GM12878 (cell line): ENCODE measurements around the gene GPR158. TPM values are rescaled to one million over a fixed set of nuclear protein-coding genes. Genes with fewer than 3 reads are reported as not detected.

ENCODE experiments used
- ATAC-seq: fragments of 200-7000 bp; cut with Tn5 transposase; 3 replicates; pipeline ENCODE4 v1.9.1; 2020; ENCODE audit warnings: mild to moderate bottlenecking, moderate library complexity
- BruUV-seq: library from RNA; stranded (reverse); fragments of 400-500 nt; replicated peaks from 2 replicates; lab custom pipeline; 2021; lab: Mats Ljungman, UMichigan
- CTCF ChIA-PET: fragments of 300-600 bp; sonication (Branson Sonifier 250); formaldehyde crosslinking; extraction: SDS; loops from one replicate; lab custom pipeline; 2021; ENCODE audit warnings: inconsistent platforms; lab: Yijun Ruan, JAX
- POLR2A ChIA-PET: fragments of 350-600 bp; formaldehyde crosslinking; extraction: SDS; loops from one replicate; lab custom pipeline; 2021; ENCODE audit warnings: inconsistent platforms; lab: Charles Lee
- RAD21 ChIA-PET: fragments of 300-600 bp; sonication (Branson Sonifier 250); formaldehyde crosslinking; loops from one replicate; lab custom pipeline; 2023; ENCODE audit warnings: antibody characterized with exemption; ENCODE audit not compliant: unreplicated experiment; lab: Charles Lee
- SMC1A ChIA-PET: fragments of 300-600 bp; sonication (Branson Sonifier 250); formaldehyde crosslinking; loops from one replicate; lab custom pipeline; 2023; ENCODE audit not compliant: unreplicated experiment, uncharacterized antibody; lab: Charles Lee
- DNase-seq: peaks from one replicate; pipeline ENCODE4 v3.0.0-alpha.2; 2011; ENCODE audit warnings: low read depth, low spot score
- FAIRE-seq: peaks from 3 replicates; lab custom pipeline; 2011; peaks lifted over from hg19 to GRCh38; lab: Jason Lieb, UNC
- H2AFZ ChIP-seq: 2 replicates; pipeline ENCODE4 v1.6.0; 2011; ENCODE audit warnings: low read depth, low read length, control low read depth; ENCODE audit not compliant: control insufficient read depth
- H3K27ac ChIP-seq: 2 replicates; pipeline ENCODE4 v1.5.1; 2011; ENCODE audit warnings: control low read depth; ENCODE audit not compliant: control insufficient read depth, insufficient read depth
- H3K27me3 ChIP-seq, 2 experiments: replicated peaks in 1 of 2; 2 replicates each; pipeline versions ENCODE4 v1.6.0 to v1.6.1; 2011; ENCODE audit warnings: low read length in 1 of 2; ENCODE audit not compliant: control insufficient read depth in 2 of 2, insufficient read depth in 2 of 2
- H3K36me3 ChIP-seq, 2 experiments: 2 replicates each; pipeline ENCODE4 v1.5.1; 2011; ENCODE audit warnings: low read length in 1 of 2; ENCODE audit not compliant: control insufficient read depth in 2 of 2, insufficient read depth in 2 of 2
- H3K4me1 ChIP-seq: 2 replicates; pipeline ENCODE4 v1.6.1; 2011; ENCODE audit warnings: mild to moderate bottlenecking, low read length, moderate library complexity, mixed read lengths; ENCODE audit not compliant: control insufficient read depth, insufficient read depth
- H3K4me2 ChIP-seq: 2 replicates; pipeline ENCODE4 v1.6.0; 2011; ENCODE audit warnings: control low read depth; ENCODE audit not compliant: control insufficient read depth, insufficient read depth
- H3K4me3 ChIP-seq: fragments of 200-600 bp; sonication (generic); 2 replicates; pipeline ENCODE4 v1.5.1; 2016
- H3K79me2 ChIP-seq: 2 replicates; pipeline ENCODE4 v1.6.0; 2011; ENCODE audit warnings: low read length; ENCODE audit not compliant: control insufficient read depth, insufficient read depth
- H3K9ac ChIP-seq: 2 replicates; pipeline ENCODE4 v1.8.0; 2011; ENCODE audit warnings: low read length, control low read depth, mixed read lengths; ENCODE audit not compliant: control insufficient read depth, insufficient read depth
- H3K9me3 ChIP-seq: replicated peaks from 3 replicates; pipeline ENCODE4 v1.5.1; 2011; ENCODE audit warnings: mild to moderate bottlenecking, low read length; ENCODE audit not compliant: control insufficient read depth, insufficient read depth
- H4K20me1 ChIP-seq: 2 replicates; pipeline ENCODE4 v1.6.0; 2011; ENCODE audit not compliant: control insufficient read depth, insufficient read depth
- BACH1 ChIP-seq: fragments of 450-650 bp; IDR thresholded peaks from 2 replicates; pipeline ENCODE4 v1.6.1; 2017; ENCODE audit warnings: mild to moderate bottlenecking, borderline replicate concordance
- ESRRA ChIP-seq: IDR thresholded peaks from 2 replicates; pipeline ENCODE4 v1.6.1; 2012; ENCODE audit warnings: mild to moderate bottlenecking, low read length, improper control_type of control experiment
- IRF4 ChIP-seq: IDR thresholded peaks from 2 replicates; pipeline ENCODE4 v1.6.1; 2011; ENCODE audit warnings: low read depth, low read length
- MYB ChIP-seq: fragments of 150-350 bp; IDR thresholded peaks from 2 replicates; pipeline ENCODE4 v1.6.1; 2014; ENCODE audit warnings: mild to moderate bottlenecking, low read depth, low read length, borderline replicate concordance
- NFYB ChIP-seq: IDR thresholded peaks from 2 replicates; pipeline ENCODE4 v1.6.1; 2011; ENCODE audit warnings: low read depth, mild to moderate bottlenecking, low read length, improper control_type of control experiment, moderate library complexity; ENCODE audit not compliant: insufficient read depth
- SPI1 ChIP-seq: IDR thresholded peaks from 2 replicates; pipeline ENCODE4 v1.6.1; 2011; ENCODE audit warnings: low read depth, mild to moderate bottlenecking, low read length, moderate library complexity, borderline replicate concordance; ENCODE audit not compliant: insufficient read depth
- STAT1 ChIP-seq: fragments of 450-650 bp; conservative IDR thresholded peaks from 2 replicates; pipeline ENCODE4 v1.6.1; 2014; ENCODE audit warnings: antibody characterized with exemption, mild to moderate bottlenecking
- TAF1 ChIP-seq: IDR thresholded peaks from 2 replicates; pipeline ENCODE4 v1.6.1; 2011; ENCODE audit warnings: mild to moderate bottlenecking, low read depth, low read length, borderline replicate concordance
- TARDBP ChIP-seq: IDR thresholded peaks from 2 replicates; pipeline ENCODE4 v1.6.1; 2016; ENCODE audit warnings: borderline replicate concordance
- TCF3 ChIP-seq: IDR thresholded peaks from 2 replicates; pipeline ENCODE4 v1.6.1; 2012; ENCODE audit warnings: low read depth, mild to moderate bottlenecking, low read length, borderline replicate concordance; ENCODE audit not compliant: insufficient read depth
- WGBS: methylation state at CpG from one replicate; pipeline ENCODE4 v1.1.6; 2016; ENCODE audit warnings: low lambda C conversion rate; ENCODE audit not compliant: insufficient replicate concordance, insufficient coverage; ENCODE audit errors: missing lambda C conversion rate; 5-methylcytosine and 5-hydroxymethylcytosine counted together
- in situ Hi-C: fragments of 300-500 bp; cut with MboI; formaldehyde crosslinking; loops from 9 replicates; pipeline ENCODE4 v1.14.3; 2018; ENCODE audit warnings: mixed read lengths
- intact Hi-C: fragments of 100-400 bp; cut with micrococcal nuclease; formaldehyde crosslinking; loops from one replicate; pipeline ENCODE4 v1.14.2; 2022; ENCODE audit not compliant: unreplicated experiment
- polyA plus RNA-seq, 11 experiments: library from polyadenylated mRNA; depleted of rRNA in 4 of 11; unstranded in 6 of 11; stranded (reverse) in 5 of 11; fragments of >200 nt; fragmentation: Nextera tagmentation in 4 of 11; fragmentation: Illumina TruSeq in 1 of 11; extraction: Ambion mirVana in 4 of 11; extraction: Trizol in 1 of 11; gene quantifications; 1 replicate in 1 of 11; 2 replicates in 10 of 11; pipeline versions ENCODE4 v1.2.1 to v1.2.3, GENCODE V29; 2011 to 2016; ENCODE audit warnings: inconsistent platforms in 2 of 11, missing spikeins in 2 of 11, low read depth in 1 of 11
- total RNA-seq, 4 experiments: library from RNA; depleted of rRNA in 3 of 4; stranded (reverse); fragments of >200 nt in 3 of 4; fragmentation: Illumina TruSeq in 1 of 4; extraction: Trizol in 1 of 4; gene quantifications; 2 replicates each; pipeline versions ENCODE4 v1.2.1 to v1.2.3, GENCODE V29; 2013 to 2021
- TF ChIP-seq, protein P1 (sequence below): fragments of 450-650 bp; IDR thresholded peaks from 2 replicates; pipeline ENCODE4 v1.6.1; 2014; ENCODE audit warnings: mild to moderate bottlenecking
- TF ChIP-seq, protein P2 (sequence below): IDR thresholded peaks from 2 replicates; pipeline ENCODE4 v1.6.1; 2012; ENCODE audit warnings: low read depth, low read length, improper control_type of control experiment
- TF ChIP-seq, protein P3 (sequence below): fragments of 450-650 bp; formaldehyde crosslinking; IDR thresholded peaks from 2 replicates; pipeline ENCODE4 v1.4.0; 2022; ENCODE audit warnings: mild to moderate bottlenecking, moderate library complexity

Gene GPR158
- total and polyA plus RNA-seq, 10 of the 15 experiments (the other 5 are each of a cell fraction or from before 2014, with no cell fraction given) = not detected

DNA sequence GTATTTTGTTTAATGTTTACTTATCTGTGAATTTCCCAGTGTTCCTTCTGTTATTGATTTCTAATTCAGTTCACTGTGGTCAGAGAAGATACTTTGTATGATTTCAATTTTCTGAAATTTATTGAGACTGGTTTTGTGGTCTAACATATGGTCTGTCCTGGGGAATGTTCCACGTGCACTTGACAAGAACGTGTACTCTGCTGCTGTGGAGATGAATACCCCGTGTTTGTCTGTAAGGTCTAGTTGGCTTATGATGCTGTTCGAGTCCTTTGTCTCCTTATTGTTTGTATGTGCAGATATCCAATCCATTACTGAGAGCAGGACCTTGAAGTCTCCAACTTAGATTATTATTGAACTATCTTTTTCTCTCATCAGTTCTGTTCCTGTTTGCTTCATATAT, 387.7 kb downstream of the GPR158 start:
- DNase-seq (no peak), FAIRE-seq (no peak), ATAC-seq (no peak)
- no peaks in the 10 kb centered on the region for H4K20me1 ChIP-seq
- SMC1A ChIA-PET = no interaction called here
- no peaks in the 10 kb centered on the region for H3K9me3 ChIP-seq
- WGBS = 15% methylated on average over 4 of the region's 4 CpGs
- TF ChIP-seq STAT1 (no peak), ESRRA (no peak), SPI1 (no peak), NFYB (no peak), TAF1 (no peak), TARDBP (no peak), IRF4 (no peak), BACH1 (no peak), TCF3 (no peak), MYB (no peak)
- TF ChIP-seq, protein P1, sequence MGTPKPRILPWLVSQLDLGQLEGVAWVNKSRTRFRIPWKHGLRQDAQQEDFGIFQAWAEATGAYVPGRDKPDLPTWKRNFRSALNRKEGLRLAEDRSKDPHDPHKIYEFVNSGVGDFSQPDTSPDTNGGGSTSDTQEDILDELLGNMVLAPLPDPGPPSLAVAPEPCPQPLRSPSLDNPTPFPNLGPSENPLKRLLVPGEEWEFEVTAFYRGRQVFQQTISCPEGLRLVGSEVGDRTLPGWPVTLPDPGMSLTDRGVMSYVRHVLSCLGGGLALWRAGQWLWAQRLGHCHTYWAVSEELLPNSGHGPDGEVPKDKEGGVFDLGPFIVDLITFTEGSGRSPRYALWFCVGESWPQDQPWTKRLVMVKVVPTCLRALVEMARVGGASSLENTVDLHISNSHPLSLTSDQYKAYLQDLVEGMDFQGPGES = no peak
- TF ChIP-seq, protein P2, sequence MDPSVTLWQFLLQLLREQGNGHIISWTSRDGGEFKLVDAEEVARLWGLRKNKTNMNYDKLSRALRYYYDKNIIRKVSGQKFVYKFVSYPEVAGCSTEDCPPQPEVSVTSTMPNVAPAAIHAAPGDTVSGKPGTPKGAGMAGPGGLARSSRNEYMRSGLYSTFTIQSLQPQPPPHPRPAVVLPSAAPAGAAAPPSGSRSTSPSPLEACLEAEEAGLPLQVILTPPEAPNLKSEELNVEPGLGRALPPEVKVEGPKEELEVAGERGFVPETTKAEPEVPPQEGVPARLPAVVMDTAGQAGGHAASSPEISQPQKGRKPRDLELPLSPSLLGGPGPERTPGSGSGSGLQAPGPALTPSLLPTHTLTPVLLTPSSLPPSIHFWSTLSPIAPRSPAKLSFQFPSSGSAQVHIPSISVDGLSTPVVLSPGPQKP = no peak
- TF ChIP-seq, protein P3, sequence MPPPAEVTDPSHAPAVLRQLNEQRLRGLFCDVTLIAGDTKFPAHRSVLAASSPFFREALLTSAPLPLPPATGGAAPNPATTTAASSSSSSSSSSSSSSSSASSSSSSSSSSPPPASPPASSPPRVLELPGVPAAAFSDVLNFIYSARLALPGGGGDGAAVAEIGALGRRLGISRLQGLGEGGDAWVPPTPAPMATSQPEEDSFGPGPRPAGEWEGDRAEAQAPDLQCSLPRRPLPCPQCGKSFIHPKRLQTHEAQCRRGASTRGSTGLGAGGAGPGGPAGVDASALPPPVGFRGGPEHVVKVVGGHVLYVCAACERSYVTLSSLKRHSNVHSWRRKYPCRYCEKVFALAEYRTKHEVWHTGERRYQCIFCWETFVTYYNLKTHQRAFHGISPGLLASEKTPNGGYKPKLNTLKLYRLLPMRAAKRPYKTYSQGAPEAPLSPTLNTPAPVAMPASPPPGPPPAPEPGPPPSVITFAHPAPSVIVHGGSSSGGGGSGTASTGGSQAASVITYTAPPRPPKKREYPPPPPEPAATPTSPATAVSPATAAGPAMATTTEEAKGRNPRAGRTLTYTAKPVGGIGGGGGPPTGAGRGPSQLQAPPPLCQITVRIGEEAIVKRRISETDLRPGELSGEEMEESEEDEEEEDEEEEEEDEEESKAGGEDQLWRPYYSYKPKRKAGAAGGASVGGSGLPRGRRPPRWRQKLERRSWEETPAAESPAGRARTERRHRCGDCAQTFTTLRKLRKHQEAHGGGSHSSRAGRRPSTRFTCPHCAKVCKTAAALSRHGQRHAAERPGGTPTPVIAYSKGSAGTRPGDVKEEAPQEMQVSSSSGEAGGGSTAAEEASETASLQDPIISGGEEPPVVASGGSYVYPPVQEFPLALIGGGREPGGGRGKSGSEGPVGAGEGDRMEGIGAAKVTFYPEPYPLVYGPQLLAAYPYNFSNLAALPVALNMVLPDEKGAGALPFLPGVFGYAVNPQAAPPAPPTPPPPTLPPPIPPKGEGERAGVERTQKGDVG = no peak
- no TSS peak for BruUV-seq
- H3K79me2 ChIP-seq = no peaks in the 10 kb centered on the region
- RAD21 ChIA-PET = no interaction called here
- H3K4me3 ChIP-seq = no peak overlapping the region
- H3K27ac ChIP-seq = no peak overlapping the region
- H3K4me2 ChIP-seq = no peak overlapping the region
- in situ Hi-C loops = no loop called here
- H2AFZ ChIP-seq = no peak overlapping the region
- H3K36me3 ChIP-seq = no peaks in the 10 kb centered on the region
- POLR2A ChIA-PET = no interaction called here
- no peak overlapping the region for H3K9ac ChIP-seq
- CTCF ChIA-PET = no interaction called here
- intact Hi-C loops = no loop called here
- no peaks in the 10 kb centered on the region for H3K27me3 ChIP-seq
- H3K4me1 ChIP-seq = no peaks in the 10 kb centered on the region
